Activated naive CD8-positive, alpha-beta T cell treated with anti-CD3 and anti-CD28 coated beads for 36 hours (primary cell): Measurements from ENCODE around the gene SLC1A4. TPM values are rescaled to one million over a fixed set of nuclear protein-coding genes. Genes with fewer than 3 reads are reported as not detected.

Experiments used
- total RNA-seq, 2 experiments: library from RNA; stranded (reverse); gene quantifications; one replicate each; pipeline ENCODE4 v1.2.3, GENCODE V29; 2021

The SLC1A4 gene
- total RNA-seq, 2 experiments from 2014 or later = 17.6 to 18.9 TPM

Other genes starting within 250 kb of the SLC1A4 start
- gene CEP68, start 67.0 kb downstream of the SLC1A4 start, total RNA-seq = 1 to 10 TPM; 4.0 TPM
- 10 to 100 TPM; 79.0 to 80.5 TPM for gene RAB1A, start 140.7 kb downstream of the SLC1A4 start, total RNA-seq
- gene ACTR2, start 238.4 kb downstream of the SLC1A4 start, total RNA-seq = 100 to 1,000 TPM; 298 to 299 TPM